ENCODE results near the gene ZNF117.
"Not testable (repeated sequence)": the region's sequence is repeated elsewhere in the genome, so short reads cannot be mapped to it uniquely, and the experiment has no call there.

The ZNF117 gene

DNA sequence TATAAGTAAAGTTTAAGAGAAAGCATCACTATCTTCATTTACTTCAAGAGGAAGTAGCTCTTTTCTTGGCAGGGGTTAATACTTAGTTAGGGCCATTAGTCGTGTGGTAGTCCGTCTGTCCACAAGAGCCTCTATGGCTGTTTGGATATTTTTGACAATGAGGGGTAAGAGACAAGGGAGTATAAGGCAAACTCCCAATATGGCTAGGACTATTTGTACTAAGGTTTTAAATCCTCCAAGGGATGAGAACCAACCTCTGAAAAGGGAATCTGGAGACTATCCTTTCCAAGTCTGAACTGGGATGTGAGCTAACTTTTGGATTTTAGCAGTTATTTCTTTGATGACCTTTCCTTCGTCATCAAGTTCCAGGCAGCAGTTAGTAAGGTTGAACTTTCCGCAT, at the start of gene ZNF117:
ZNF117 (minus strand) TSS at position 101 of the 400 bp plus-strand sequence.
- DNase-seq (ENCODE audit: low read depth in 2 of 2), result no peak

GRCh38 chr7:65038767-65039166, 47.9 kb upstream of the ZNF117 start:
- DNase-seq (ENCODE audit: low read depth in 2 of 2), result peak in 1 of 2 donors; percentile 13

- DNase-seq (ENCODE audit: low read depth in 2 of 2), result peak; percentile 87 to 96
These were observed 47.2 kb upstream of the ZNF117 start for GRCh38 chr7:65037740-65038688.

- DNase-seq (ENCODE audit: low read depth in 2 of 2), result not testable (repeated sequence)
These were observed 45.7 kb upstream of the ZNF117 start for GRCh38 chr7:65036526-65036925.

- not testable (repeated sequence) for DNase-seq (ENCODE audit: low read depth in 2 of 2)
These were observed 44.6 kb upstream of the ZNF117 start for GRCh38 chr7:65035469-65035868.

GRCh38 chr7:65034120-65034782, 43.4 kb upstream of the ZNF117 start:
- DNase-seq (ENCODE audit: low read depth in 2 of 2), result not testable (repeated sequence)

- DNase-seq (ENCODE audit: low read depth in 2 of 2), result not testable (repeated sequence)
These were observed 42.6 kb upstream of the ZNF117 start for GRCh38 chr7:65033391-65033790.

DNA sequence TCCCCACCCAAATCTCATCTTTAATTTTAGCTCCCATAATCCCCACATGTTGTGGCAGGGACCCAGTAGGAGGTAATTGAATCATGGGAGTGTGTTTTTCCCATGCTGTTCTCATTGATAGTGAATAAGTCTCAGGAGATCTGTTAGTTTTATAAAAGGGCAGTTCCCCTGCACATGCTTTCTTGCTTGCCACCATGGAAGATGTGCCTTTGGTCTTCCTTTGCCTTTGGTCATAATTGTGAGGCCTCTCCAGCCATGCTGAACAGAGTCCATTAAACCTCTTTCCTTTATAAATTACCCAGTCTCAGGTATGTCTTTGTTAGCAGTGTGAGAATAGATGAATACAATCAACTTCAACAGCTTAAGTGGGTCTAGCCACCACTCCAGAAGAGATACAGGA, 34.2 kb upstream of the ZNF117 start:
- not testable (repeated sequence) for DNase-seq (ENCODE audit: low read depth in 2 of 2)

GRCh38 chr7:65020978-65021377, 30.1 kb upstream of the ZNF117 start:
- not testable (repeated sequence) for DNase-seq (ENCODE audit: low read depth in 2 of 2)

DNA sequence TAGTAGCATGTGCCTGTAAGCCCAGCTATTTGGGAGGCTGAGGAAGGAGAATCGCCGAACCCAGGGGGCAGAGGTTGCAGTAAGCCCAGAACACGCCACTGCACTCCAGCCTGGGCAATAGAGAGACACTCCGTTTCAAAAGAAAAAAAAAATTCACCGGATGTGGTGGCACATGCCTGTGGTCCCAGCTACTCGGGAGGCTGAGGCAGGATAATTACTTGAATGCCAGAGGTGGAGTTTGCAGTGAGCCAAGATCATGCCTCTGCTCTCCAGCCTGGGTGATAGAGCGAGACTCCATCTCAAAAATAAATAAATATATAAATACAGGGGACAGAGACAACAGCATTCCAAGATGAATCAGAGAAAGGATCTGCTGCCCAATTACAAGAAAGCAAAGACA, 19.0 kb upstream of the ZNF117 start:
- DNase-seq (ENCODE audit: low read depth in 2 of 2), result not testable (repeated sequence)

DNA sequence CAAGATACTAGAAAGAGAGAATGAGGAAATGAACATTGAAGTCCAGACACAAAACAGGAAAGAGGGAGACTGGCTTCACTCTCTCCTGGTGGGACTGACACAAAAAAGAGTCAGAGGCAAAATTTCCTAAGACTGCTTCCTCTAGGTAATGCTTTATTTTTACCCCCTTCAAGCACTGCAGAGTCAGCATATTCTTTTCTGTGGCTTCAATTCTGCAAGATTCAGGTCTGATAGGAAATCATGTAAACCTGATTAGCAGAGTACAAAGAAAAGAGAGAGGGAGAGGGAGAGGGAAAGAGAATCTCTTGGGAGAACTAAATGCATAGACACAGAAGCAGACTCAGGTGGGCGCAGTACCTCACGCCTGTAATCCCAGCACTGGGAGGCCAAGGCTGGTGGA, 18.6 kb upstream of the ZNF117 start:
- not testable (repeated sequence) for DNase-seq (ENCODE audit: low read depth in 2 of 2)

- DNase-seq (ENCODE audit: low read depth in 2 of 2), result not testable (repeated sequence)
These were observed 16.2 kb upstream of the ZNF117 start for GRCh38 chr7:65007036-65007435.

GRCh38 chr7:65006094-65006992, 15.5 kb upstream of the ZNF117 start, which contains the start of gene ERV3-1:
Gene ERV3-1, minus strand, starts transcription at chr7:65006687. Its CDS starts 13,661 bp downstream, at chr7:64993026.
- DNase-seq (ENCODE audit: low read depth in 2 of 2), result peak; percentile 87 to 92

GRCh38 chr7:65004575-65004974, 13.7 kb upstream of the ZNF117 start:
- DNase-seq (ENCODE audit: low read depth in 2 of 2), result no peak

DNA sequence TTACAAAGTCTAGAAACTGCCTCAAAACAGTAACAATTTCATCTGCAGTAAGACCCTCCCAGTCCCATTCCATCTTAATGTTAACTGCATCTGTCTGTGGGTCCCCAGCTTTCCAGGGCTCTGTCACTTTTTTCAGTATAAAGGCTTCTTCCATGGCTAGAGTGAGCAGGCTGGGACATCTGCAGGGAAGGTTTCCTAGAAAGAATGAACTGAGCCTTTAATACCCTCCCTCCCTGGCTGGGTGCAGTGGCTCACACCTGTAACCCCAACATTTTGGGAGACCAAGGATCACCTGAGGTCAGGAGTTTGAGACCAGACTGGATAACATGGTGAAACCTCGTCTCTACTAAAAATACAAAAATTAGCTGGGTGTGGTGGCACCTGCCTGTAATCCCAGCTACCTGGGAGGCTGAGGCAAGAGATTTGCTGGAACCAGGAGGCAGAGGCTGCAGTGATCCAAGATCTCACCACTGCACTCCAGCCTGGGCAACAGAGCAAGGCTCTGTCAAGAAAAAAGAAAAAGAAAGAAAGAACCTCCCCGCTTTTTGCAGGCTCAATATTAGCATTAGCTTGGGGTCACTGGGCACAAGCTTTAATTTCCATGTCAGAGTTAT, 12.2 kb upstream of the ZNF117 start:
- DNase-seq (ENCODE audit: low read depth in 2 of 2), result no peak

GRCh38 chr7:65001291-65001814, 10.5 kb upstream of the ZNF117 start:
- no peak for DNase-seq (ENCODE audit: low read depth in 2 of 2)

DNA sequence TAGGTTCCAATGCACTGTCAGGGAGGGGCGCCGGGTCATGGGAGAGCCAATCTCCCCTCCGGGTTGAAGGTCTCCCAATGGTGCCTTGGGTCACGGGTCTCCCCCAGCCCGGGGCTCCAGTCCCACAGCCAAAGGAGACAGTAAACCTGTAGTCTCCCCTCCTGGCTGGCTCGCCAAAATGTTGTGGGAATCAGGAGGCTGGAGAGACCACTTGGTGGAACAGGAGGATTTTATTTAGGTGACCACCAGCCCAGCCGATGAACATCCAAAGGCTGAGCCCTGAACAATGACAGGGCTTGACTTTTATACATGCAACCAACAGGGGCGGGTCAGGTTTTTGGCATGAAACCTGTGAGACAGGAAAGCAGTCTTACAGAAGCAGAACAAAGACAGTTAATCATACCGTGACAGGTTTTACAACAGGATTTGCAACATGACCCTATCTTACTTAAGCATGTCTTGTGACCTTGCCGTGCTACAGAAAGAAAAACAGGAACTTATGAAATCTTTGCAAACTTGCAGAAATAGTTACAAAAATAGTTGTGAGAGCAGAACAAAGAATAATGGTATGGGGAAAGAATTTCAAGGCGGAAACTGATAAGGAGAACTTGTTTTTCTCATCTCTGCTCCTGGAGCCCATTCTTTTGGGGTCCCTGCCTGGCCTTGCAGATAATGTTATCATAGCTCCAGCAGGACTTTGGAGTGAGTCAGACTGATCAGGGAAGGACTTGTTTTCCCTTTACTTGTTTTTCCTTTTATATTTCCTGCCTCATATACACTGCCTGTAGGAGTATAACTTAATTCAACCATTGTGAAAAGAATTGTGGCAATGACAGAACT, 8.5 kb upstream of the ZNF117 start:
- no peak for DNase-seq (ENCODE audit: low read depth in 2 of 2)

DNA sequence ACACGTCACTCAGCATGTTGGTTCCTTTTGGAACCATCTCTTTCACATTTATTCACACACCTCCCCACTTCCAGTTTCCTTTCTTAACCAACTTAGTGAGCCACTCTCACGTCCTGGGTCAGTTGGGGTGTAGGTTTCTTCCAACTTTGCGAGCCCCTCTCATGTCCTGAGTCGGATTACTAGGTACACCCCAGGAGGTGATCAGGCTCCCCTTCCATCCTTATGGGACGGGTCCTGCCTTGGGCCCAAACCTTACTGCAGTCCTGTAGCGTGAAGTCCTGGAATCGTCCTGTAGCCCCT, 8.0 kb upstream of the ZNF117 start:
- DNase-seq (ENCODE audit: low read depth in 2 of 2), result no peak

- DNase-seq (ENCODE audit: low read depth in 2 of 2), result no peak
These were observed 7.1 kb upstream of the ZNF117 start for GRCh38 chr7:64997927-64998391.

All from stimulated activated CD8-positive, alpha-beta memory T cell treated with anti-CD3 and anti-CD28 coated beads, Interleukin-7, amount 100 ng/mL, for 4 hours (primary cell).